GM12892 (cell line): ENCODE results near the gene WDR19.

Source experiments
- POLR2A ChIP-seq: IDR thresholded peaks from 2 replicates; pipeline ENCODE4 v1.6.1; 2011; ENCODE audit warnings: low read depth, low read length, control low read depth
- POLR2AphosphoS5 ChIP-seq: IDR thresholded peaks from 2 replicates; pipeline ENCODE4 v1.6.1; 2011; ENCODE audit warnings: low read depth, low read length, control low read depth
- TAF1 ChIP-seq: IDR thresholded peaks from 2 replicates; pipeline ENCODE4 v1.6.1; 2011; ENCODE audit warnings: low read depth, mild to moderate bottlenecking, control low read depth, low read length, borderline replicate concordance

- TF ChIP-seq POLR2AphosphoS5 (no peak), POLR2A (no peak), TAF1 (no peak)
These were observed 3.6 kb upstream of the WDR19 start for GRCh38 chr4:39178706-39179105.
